ENCODE data around the gene MYDGF. TPM values are rescaled to one million over a fixed set of nuclear protein-coding genes. Genes with fewer than 3 reads are reported as not detected.

MYDGF gene
- total RNA-seq, 1 donor from 2014 or later, result 44.4 TPM

- Histone ChIP-seq H3K9me3 (ENCODE audit: control insufficient read depth in 3 of 3, low read length in 3 of 3) (no peaks in the 10 kb centered on the region), H3K9ac (ENCODE audit: low read depth in 1 of 3, low read length in 3 of 3) (no peak overlapping the region), H3K4me3 (ENCODE audit: low read length in 3 of 3) (no peak overlapping the region), H3K36me3 (ENCODE audit: control insufficient read depth in 3 of 3, insufficient read depth in 3 of 3, low read length in 3 of 3) (no peaks in the 10 kb centered on the region), H3K27ac (ENCODE audit: low read depth, low read length) (no peak overlapping the region), H3K27me3 (ENCODE audit: control insufficient read depth in 3 of 3, insufficient read depth in 3 of 3, low read length in 3 of 3) (peaks cover 11 to 23% (median 21%) of the 10 kb centered on the region in 3 donors), H3K4me1 (ENCODE audit: control insufficient read depth in 3 of 3, insufficient read depth in 3 of 3, low read length in 3 of 3) (no peaks in the 10 kb centered on the region)
Measured at GRCh38 chr19:4619668-4620294, 50.4 kb downstream of the MYDGF start.

GRCh38 chr19:4618019-4618418 is 52.1 kb downstream of the MYDGF start:
- H3K4me1 ChIP-seq (ENCODE audit: control insufficient read depth in 3 of 3, insufficient read depth in 3 of 3, low read length in 3 of 3), result no peaks in the 10 kb centered on the region
- H3K9ac ChIP-seq (ENCODE audit: low read depth in 1 of 3, low read length in 3 of 3), result no peak overlapping the region
- H3K4me3 ChIP-seq (ENCODE audit: low read length in 3 of 3), result no peak overlapping the region
- peaks cover 11 to 23% (median 21%) of the 10 kb centered on the region in 3 donors for H3K27me3 ChIP-seq (ENCODE audit: control insufficient read depth in 3 of 3, insufficient read depth in 3 of 3, low read length in 3 of 3)
- H3K36me3 ChIP-seq (ENCODE audit: control insufficient read depth in 3 of 3, insufficient read depth in 3 of 3, low read length in 3 of 3), result no peaks in the 10 kb centered on the region
- no peak overlapping the region for H3K27ac ChIP-seq (ENCODE audit: low read depth, low read length)
- no peaks in the 10 kb centered on the region for H3K9me3 ChIP-seq (ENCODE audit: control insufficient read depth in 3 of 3, low read length in 3 of 3)

- no peak overlapping the region for H3K4me3 ChIP-seq (ENCODE audit: low read length in 3 of 3)
- H3K27ac ChIP-seq (ENCODE audit: low read depth, low read length), result no peak overlapping the region
- no peak overlapping the region for H3K9ac ChIP-seq (ENCODE audit: low read depth in 1 of 3, low read length in 3 of 3)
- peaks cover 0 to 7% (median 5%) of the 10 kb centered on the region in 3 donors for H3K27me3 ChIP-seq (ENCODE audit: control insufficient read depth in 3 of 3, insufficient read depth in 3 of 3, low read length in 3 of 3)
- H3K9me3 ChIP-seq (ENCODE audit: control insufficient read depth in 3 of 3, low read length in 3 of 3), result no peaks in the 10 kb centered on the region
- H3K4me1 ChIP-seq (ENCODE audit: control insufficient read depth in 3 of 3, insufficient read depth in 3 of 3, low read length in 3 of 3), result peaks cover 0 to 6% (median 5%) of the 10 kb centered on the region in 3 donors
- H3K36me3 ChIP-seq (ENCODE audit: control insufficient read depth in 3 of 3, insufficient read depth in 3 of 3, low read length in 3 of 3), result no peaks in the 10 kb centered on the region
Measured at GRCh38 chr19:4613254-4613751, 56.8 kb downstream of the MYDGF start.

- H3K36me3 ChIP-seq (ENCODE audit: control insufficient read depth in 3 of 3, insufficient read depth in 3 of 3, low read length in 3 of 3), result no peaks in the 10 kb centered on the region
- H3K4me1 ChIP-seq (ENCODE audit: control insufficient read depth in 3 of 3, insufficient read depth in 3 of 3, low read length in 3 of 3), result peaks cover 3 to 11% (median 11%) of the 10 kb centered on the region in 3 donors
- H3K9me3 ChIP-seq (ENCODE audit: control insufficient read depth in 3 of 3, low read length in 3 of 3), result no peaks in the 10 kb centered on the region
- peaks cover under 1 to 6% (median 5%) of the 10 kb centered on the region in 3 donors for H3K27me3 ChIP-seq (ENCODE audit: control insufficient read depth in 3 of 3, insufficient read depth in 3 of 3, low read length in 3 of 3)
- no peak overlapping the region for H3K4me3 ChIP-seq (ENCODE audit: low read length in 3 of 3)
- peak overlapping the region in 1 of 3 donors; percentile 25 for H3K9ac ChIP-seq (ENCODE audit: low read depth in 1 of 3, low read length in 3 of 3)
- H3K27ac ChIP-seq (ENCODE audit: low read depth, low read length), result no peak overlapping the region
Measured at GRCh38 chr19:4609878-4610511, 60.1 kb downstream of the MYDGF start.

Other genes starting within 250 kb of the MYDGF start
- gene UBXN6, start 212.5 kb downstream of the MYDGF start, total RNA-seq, result 89.8 TPM
- gene HDGFL2, start 198.0 kb downstream of the MYDGF start, total RNA-seq, result 33.9 TPM
- gene PLIN4, start 151.9 kb downstream of the MYDGF start, total RNA-seq, result 15.7 TPM
- 2.1 TPM for gene PLIN5, start 135.1 kb downstream of the MYDGF start, total RNA-seq
- 0.52 TPM for gene LRG1, start 130.3 kb downstream of the MYDGF start, total RNA-seq
- gene SEMA6B, start 110.7 kb downstream of the MYDGF start, total RNA-seq, result 11.5 TPM
- 5.7 TPM for gene TNFAIP8L1, start 30.8 kb downstream of the MYDGF start, total RNA-seq
- 16.2 TPM for gene DPP9, start 53.5 kb upstream of the MYDGF start, total RNA-seq
- gene FEM1A, start 121.4 kb upstream of the MYDGF start, total RNA-seq, result 28.7 TPM
- gene TICAM1, start 161.4 kb upstream of the MYDGF start, total RNA-seq, result 1.6 TPM
- 55.3 TPM for gene PLIN3, start 197.3 kb upstream of the MYDGF start, total RNA-seq
- gene ARRDC5, start 232.6 kb upstream of the MYDGF start, total RNA-seq, result under 0.01 TPM
- gene UHRF1, start 239.2 kb upstream of the MYDGF start, total RNA-seq, result 19.8 TPM

All from skeletal muscle tissue (tissue), 4 donors.